ENCODE measurements around the gene MMS19.

GRCh38 chr10:97456686-97457065 lies 41.5 kb downstream of the MMS19 start:
- TF ChIP-seq EZH2 (IDR thresholded peaks at IDR 0.05; ENCODE audit: borderline replicate concordance, low read depth, low read length, severe bottlenecking): no peak
- TF ChIP-seq, protein P1, sequence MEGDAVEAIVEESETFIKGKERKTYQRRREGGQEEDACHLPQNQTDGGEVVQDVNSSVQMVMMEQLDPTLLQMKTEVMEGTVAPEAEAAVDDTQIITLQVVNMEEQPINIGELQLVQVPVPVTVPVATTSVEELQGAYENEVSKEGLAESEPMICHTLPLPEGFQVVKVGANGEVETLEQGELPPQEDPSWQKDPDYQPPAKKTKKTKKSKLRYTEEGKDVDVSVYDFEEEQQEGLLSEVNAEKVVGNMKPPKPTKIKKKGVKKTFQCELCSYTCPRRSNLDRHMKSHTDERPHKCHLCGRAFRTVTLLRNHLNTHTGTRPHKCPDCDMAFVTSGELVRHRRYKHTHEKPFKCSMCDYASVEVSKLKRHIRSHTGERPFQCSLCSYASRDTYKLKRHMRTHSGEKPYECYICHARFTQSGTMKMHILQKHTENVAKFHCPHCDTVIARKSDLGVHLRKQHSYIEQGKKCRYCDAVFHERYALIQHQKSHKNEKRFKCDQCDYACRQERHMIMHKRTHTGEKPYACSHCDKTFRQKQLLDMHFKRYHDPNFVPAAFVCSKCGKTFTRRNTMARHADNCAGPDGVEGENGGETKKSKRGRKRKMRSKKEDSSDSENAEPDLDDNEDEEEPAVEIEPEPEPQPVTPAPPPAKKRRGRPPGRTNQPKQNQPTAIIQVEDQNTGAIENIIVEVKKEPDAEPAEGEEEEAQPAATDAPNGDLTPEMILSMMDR (IDR thresholded peaks at IDR 0.05; ENCODE audit: borderline replicate concordance, extremely low read depth, low read length, poor library complexity, severe bottlenecking): no peak

All from DND-41 (cell line).